Thyroid gland (tissue), 4 donors: Measurements from ENCODE around the gene ZNF358.

Experiments
- CTCF ChIP-seq, 6 experiments: fragments of 200-600 bp in 3 of 6; fragments of 450-650 bp in 3 of 6; sonication (generic) in 3 of 6; IDR thresholded peaks; one replicate each; pipeline ENCODE4 v1.5.1; 2016 to 2019; ENCODE audit warnings: antibody characterized with exemption in 6 of 6, mild to moderate bottlenecking in 2 of 6, inconsistent platforms in 1 of 6, moderate library complexity in 1 of 6
- POLR2A ChIP-seq, 2 donors: fragments of 450-650 bp; IDR thresholded peaks; one replicate each; pipeline ENCODE4 v1.6.1; 2017; ENCODE audit warnings: antibody characterized with exemption in 2 of 2, mild to moderate bottlenecking in 2 of 2, moderate library complexity in 1 of 2

- TF ChIP-seq CTCF (IDR thresholded peaks at IDR 0.05) (no peak), POLR2A (IDR thresholded peaks at IDR 0.05) (no peak)
Observed at GRCh38 chr19:7539827-7540425, 24.0 kb downstream of the ZNF358 start.
